CD4-positive, alpha-beta T cell treated with Interleukin-4 for 4 hours (primary cell): Measurements from ENCODE around the gene HIC2.
"Not testable (repeated sequence)": the region's sequence is repeated elsewhere in the genome, so short reads cannot be mapped to it uniquely, and the experiment has no call there.

Experiments
- DNase-seq: peaks from one replicate; pipeline ENCODE4 v3.0.0-alpha.2; 2020

HIC2 gene

DNA sequence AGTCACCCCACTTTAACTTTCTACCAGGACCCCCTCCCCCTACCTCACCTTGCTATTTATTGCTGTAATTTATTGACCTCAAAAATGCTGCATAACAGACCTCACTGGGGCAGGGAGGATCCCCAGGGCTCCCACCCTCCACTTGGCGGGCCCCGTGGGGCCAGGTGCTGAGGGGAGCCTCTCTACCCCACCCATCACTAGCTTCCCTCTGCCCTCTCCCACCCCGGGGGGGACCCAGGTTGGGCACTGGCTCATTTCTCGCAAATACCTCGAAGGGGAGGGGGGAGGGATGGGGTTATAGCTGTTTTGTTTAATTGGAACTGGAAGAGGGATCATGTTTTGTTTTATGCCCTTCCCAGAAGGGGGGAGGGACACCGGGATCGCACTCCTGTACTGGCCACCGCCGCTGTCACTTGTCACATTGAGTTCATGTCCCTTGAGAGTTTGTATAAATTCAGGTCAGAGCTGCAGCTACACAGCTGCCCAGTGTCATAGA is 33.7 kb downstream of the HIC2 start:
- no peak for DNase-seq

- no peak for DNase-seq
These were observed 34.7 kb downstream of the HIC2 start for GRCh38 chr22:21451545-21452520.

- not testable (repeated sequence) for DNase-seq
These were observed 35.5 kb downstream of the HIC2 start for GRCh38 chr22:21452666-21453065.

DNA sequence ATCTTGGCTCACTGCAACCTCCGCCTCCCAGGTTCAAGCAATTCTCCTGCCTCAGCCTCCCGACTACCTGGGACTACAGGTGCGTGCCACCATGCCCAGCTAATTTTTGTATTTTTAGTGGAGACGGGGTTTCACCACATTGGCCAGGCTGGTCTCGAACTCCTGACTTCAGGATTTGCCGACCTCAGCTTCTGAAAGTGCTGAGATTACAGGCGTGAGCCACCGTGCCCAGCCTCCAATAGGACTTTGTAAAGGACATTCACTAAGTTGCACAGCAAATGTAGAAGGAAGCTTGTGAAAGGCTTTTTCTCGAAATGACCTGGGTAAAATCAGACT is 37.8 kb downstream of the HIC2 start:
- DNase-seq, result not testable (repeated sequence)

DNA sequence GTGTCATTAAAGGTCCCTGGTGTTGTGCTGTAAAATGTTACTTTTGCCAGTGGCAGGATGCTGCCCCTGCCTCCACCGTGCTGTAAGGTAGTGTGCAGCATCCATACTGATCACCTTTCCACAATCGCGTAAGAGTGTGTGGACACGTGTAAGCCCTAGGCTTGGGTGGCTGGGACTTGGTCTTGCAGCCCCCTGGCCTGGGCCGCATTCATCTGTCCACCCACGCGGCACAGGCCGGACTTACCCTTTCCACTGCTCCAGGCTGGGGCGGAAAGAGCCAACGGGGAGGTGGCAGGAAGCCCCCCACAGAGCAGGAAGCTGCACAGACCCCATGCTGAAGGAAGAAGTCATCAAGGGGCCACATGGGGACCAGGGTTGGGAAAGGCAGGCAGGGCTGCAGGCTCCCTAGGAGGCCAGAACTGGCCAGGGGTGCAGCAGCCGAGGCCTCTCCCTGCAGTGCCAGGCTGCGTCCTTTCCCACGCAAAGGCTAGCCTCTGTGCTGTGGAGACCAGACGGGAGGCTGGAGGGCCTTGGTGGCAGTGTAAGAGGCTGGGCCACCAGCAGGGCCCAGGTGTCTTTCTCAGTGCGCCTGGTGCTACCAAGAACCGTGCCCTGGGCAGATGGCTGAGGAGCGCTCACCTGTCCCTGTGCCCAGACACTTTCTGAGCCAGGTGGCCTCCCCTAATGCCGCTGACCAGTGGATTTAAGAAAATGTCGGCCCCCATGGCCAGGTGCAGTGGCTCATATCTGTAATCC is 38.3 kb downstream of the HIC2 start:
- no peak for DNase-seq

- no peak for DNase-seq
These were observed 40.0 kb downstream of the HIC2 start for GRCh38 chr22:21457023-21457787.

GRCh38 chr22:21462672-21463071 is 45.5 kb downstream of the HIC2 start:
- DNase-seq, result not testable (repeated sequence)

DNA sequence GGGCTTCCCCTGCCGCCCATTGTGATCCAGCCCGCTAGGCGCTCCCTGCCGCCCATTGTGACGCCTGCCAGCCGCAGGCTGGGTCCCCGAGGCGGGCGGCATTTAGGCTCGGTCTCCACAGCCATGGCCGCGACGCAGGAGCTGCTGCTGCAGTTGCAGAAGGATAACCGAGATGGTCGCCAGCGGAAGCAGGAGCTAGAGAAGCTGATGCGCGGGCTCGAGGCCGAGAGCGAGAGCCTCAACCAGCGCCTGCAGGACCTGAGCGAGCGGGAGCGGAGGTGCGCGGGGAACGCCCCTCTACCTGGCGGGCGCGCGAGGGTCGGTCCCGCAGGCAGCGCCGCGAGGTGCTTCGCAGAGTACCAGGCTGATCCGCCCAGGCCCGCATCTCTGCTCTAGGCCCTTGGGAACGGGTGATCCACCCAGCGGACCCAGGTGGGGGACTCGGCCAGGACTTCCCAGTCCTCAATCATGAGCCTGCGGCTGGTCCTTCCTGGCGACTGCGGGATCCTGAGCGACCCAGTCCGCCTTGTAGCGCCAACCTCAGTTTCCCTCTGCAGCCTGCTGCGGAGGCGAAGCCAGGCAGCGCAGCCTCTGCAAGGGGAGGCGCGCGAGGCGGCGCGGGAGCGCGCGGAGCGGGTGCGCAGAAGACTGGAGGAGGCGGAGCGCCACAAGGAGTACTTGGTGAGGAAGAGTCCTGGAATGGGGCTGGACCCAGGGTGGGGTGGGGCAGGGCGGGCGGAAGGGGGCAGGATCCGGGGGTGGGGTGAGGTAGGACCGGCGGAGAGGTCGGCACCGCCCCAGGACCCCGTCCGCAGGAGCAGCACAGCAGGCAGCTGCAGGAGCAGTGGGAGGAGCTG is 50.4 kb downstream of the HIC2 start, which contains the start of gene TMEM191C:
Gene TMEM191C, plus strand, starts transcription at position 51 of the 857 bp plus-strand sequence. Its CDS starts 73 bp downstream, at position 124.
- DNase-seq, result not testable (repeated sequence)

- peak; percentile 96 for DNase-seq
These were observed 51.3 kb downstream of the HIC2 start for GRCh38 chr22:21468194-21469096.

DNA sequence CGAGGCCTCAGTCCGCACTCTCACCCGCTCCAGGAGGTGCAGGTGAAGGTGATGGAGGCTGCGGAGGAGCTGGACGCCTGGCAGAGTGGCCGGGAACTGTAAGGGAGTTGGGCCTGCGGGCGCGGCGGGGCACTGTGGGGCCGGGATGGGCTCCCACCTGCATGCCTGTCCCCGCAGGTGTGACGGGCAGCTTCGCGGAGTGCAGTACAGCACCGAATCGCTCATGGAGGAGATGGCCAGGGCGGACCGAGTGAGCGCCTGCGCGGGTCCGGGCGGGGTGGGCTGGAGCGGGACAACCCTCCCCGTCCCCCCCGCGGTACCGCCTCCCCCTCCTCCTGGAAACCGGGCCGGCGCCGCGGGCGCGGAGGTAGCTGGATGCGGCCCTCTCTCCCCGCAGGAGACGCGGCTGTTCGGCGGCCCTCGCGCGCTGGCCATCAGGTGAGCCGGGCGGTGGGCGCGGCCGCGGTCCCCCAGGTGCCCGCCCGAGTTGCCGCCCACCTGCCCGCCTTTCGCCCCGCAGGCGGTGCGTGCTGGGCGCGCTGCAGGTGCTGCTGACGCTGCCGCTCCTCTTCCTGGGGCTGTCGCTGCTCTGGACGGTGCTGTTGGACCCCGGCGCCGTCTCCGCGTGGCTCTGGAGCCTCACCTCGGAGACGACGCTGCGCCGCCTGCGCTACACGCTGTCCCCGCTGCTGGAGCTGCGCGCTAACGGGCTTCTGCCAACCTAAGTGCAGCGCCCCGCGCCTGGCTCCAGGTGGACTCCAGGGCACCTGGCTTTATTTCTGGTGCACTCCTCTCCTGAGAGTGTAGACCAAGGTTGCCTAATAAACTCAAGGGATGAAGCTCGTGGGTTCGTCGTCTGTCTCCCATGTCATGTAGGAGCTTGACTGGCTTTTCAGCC is 52.2 kb downstream of the HIC2 start:
- DNase-seq, result not testable (repeated sequence)

DNA sequence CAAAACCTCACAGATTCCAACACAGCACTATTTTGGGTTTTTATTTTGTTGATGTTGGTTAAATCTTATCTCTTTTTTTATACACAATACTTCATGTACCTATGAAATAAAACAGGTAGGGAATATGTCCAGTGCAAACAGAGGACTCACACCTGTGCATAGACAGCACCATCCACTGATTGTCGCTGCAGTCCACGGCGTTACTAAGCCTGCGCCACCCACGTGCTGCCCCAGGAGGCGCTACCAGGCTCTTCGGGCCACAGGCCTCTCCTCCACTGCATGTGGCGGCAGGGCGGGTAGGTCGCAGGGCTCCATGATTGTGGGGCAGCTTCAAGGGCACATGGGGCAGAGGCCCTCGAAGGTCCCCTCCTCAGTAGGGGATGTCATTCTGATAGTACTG is 55.8 kb downstream of the HIC2 start:
- not testable (repeated sequence) for DNase-seq

DNA sequence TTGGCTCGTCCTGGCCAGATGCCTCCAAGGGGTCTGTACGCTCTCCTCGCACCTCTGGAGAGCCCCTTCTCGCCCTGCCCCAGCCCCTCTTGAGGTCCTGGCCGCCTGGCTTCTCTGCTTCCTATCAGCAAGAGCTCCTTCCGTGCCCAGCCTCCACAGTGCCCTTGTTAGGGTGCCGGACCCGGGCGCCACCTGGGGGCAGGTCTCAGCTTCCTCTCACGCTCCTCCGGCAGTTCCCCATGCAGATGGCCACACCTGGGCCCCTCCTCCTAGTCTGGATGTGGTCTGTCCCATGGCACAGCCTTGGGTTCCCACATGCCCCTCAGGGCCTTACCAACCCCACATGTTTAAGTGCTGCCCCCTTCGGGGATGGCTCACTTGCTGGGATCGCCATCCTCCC is 56.5 kb downstream of the HIC2 start:
- not testable (repeated sequence) for DNase-seq

DNA sequence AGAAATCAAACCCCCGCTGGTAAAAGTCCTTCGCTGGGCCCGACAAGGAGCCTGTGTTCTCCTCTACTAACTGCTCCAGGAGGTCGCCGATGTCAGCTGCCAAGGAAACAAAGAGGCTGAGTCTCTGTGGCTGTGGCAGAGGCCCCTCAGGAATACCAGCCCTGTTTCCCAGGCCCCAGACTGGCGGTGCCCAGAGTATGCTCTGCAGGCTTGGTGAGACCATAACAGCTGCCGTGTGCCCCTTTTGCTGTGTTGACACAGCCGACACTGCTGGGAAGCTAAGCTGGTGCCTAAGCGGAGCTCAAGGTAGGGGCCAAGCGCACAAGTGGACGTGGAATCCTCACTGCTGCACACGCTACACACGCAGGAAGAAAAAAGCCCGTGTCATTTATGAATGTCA is 66.9 kb downstream of the HIC2 start:
- not testable (repeated sequence) for DNase-seq

- not testable (repeated sequence) for DNase-seq
These were observed 70.6 kb downstream of the HIC2 start for GRCh38 chr22:21487723-21488122.

DNA sequence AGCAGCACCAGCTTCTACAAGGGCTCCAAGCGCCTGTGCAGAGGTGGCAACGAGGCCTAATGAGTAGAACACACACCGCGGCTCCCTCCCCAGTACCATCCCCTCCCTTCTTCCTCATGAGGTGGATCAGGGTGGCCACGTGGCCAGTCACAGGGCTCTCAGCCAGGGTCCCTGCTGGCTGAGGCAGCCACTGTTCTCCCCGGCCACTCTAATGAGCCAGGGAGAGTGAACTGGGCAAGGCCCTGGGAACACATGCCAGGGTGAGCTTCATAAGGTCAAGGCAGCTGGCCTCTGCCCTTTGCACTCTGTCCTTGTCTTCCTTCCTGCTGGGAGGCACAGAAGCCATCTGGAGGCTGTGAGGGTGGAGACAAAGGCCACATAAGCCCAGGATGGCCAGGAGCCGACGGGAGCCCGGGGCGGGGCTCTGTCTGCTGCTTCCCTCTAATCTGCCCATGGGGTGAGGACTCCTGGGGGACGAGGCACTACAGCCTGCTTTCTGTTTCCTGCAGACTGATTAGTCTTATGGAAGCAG is 72.0 kb downstream of the HIC2 start:
- DNase-seq, result not testable (repeated sequence)

GRCh38 chr22:21490556-21490955 is 73.4 kb downstream of the HIC2 start:
- not testable (repeated sequence) for DNase-seq

DNA sequence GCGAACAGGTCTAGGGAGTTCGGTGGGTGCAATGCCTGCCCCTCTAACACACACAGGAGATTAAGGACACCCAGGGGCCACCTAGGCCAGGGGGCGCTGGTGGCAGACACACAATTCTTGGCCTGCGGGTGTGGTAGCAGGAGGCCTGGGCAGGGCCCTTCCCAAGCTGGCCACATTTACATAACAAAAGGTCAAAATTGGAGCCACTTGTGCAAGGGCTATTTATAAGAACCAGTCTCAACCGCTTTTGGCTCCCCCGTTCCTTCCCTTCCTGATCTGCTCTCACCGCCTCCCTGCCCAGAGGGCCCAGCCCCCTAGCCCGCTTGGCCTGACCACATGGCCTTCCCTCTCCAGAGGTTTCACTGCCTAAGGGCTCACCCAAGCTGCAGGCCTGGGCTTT is 75.1 kb downstream of the HIC2 start:
- DNase-seq, result not testable (repeated sequence)

GRCh38 chr22:21493789-21494782 is 76.9 kb downstream of the HIC2 start:
- DNase-seq, result not testable (repeated sequence)
